Tibial nerve (tissue), 4 donors: ENCODE measurements around the gene WDR77. TPM values are rescaled to one million over a fixed set of nuclear protein-coding genes. Genes with fewer than 3 reads are reported as not detected.

Experiments
- DNase-seq, 2 donors: peaks; one replicate each; pipeline ENCODE4 v3.0.0-alpha.2; 2019; ENCODE audit warnings: low spot score in 2 of 2
- H3K27ac ChIP-seq, 4 donors: fragments of 200-600 bp; sonication (generic) in 3 of 4; one replicate each; pipeline ENCODE4 v1.5.1; 2017 to 2019; ENCODE audit warnings: mild to moderate bottlenecking in 1 of 4
- H3K27me3 ChIP-seq, 2 donors: fragments of 200-600 bp; sonication (generic) in 1 of 2; one replicate each; pipeline versions ENCODE4 v1.5.1 to v1.6.0; 2017 to 2019
- H3K36me3 ChIP-seq, 3 donors: fragments of 200-600 bp; sonication (generic); one replicate each; pipeline ENCODE4 v1.5.1; 2018 to 2019
- H3K4me1 ChIP-seq, 4 donors: fragments of 200-600 bp; sonication (generic) in 3 of 4; one replicate each; pipeline ENCODE4 v1.5.1; 2017 to 2019
- H3K4me3 ChIP-seq, 4 donors: fragments of 200-600 bp; sonication (generic) in 3 of 4; one replicate each; pipeline ENCODE4 v1.5.1; 2017 to 2019; ENCODE audit warnings: mild to moderate bottlenecking in 1 of 4, moderate library complexity in 1 of 4
- H3K9me3 ChIP-seq, 4 donors: fragments of 200-600 bp; sonication (generic) in 3 of 4; one replicate each; pipeline ENCODE4 v1.5.1; 2017 to 2019
- CTCF ChIP-seq, 5 experiments: fragments of 200-600 bp in 3 of 5; fragments of 450-650 bp in 2 of 5; sonication (generic) in 3 of 5; IDR thresholded peaks; one replicate each; pipeline ENCODE4 v1.5.1; 2016 to 2019; ENCODE audit warnings: antibody characterized with exemption in 5 of 5, mild to moderate bottlenecking in 3 of 5, moderate library complexity in 2 of 5
- EP300 ChIP-seq, 2 donors: sonication (generic); formaldehyde crosslinking; IDR thresholded peaks; one replicate each; pipeline ENCODE4 v1.6.1; 2017; ENCODE audit warnings: antibody characterized with exemption in 2 of 2, mild to moderate bottlenecking in 1 of 2
- POLR2A ChIP-seq, 2 donors: fragments of 450-650 bp; IDR thresholded peaks; one replicate each; pipeline ENCODE4 v1.6.1; 2017; ENCODE audit warnings: antibody characterized with exemption in 2 of 2, mild to moderate bottlenecking in 2 of 2, moderate library complexity in 2 of 2
- WGBS, 2 donors: methylation state at CpG; one replicate each; pipeline ENCODE4 v1.1.5; 2018; 5-methylcytosine and 5-hydroxymethylcytosine counted together
- total RNA-seq, 4 donors: library from RNA; depleted of rRNA; stranded (reverse); fragments of >200 nt; gene quantifications; one replicate each; pipeline ENCODE4 v1.1.0, GENCODE V29; 2016

WDR77 gene
- total RNA-seq, 4 donors from 2014 or later, result 20.8 to 38.1 (median 30.4) TPM

GRCh38 chr1:111471012-111471411, 22.0 kb upstream of the WDR77 start:
- whole genome bisulfite sequencing, 2 donors, result 63 to 66% methylated on average over 3 of the region's 3 CpGs
- H3K4me1 ChIP-seq, result peaks cover 0 to 7% (median 3%) of the 10 kb centered on the region in 4 donors
- H3K9me3 ChIP-seq, result no peaks in the 10 kb centered on the region
- H3K4me3 ChIP-seq, result no peak overlapping the region
- H3K27me3 ChIP-seq, result no peaks in the 10 kb centered on the region
- peak overlapping the region in 2 of 4 donors; percentile 61 to 67 for H3K27ac ChIP-seq
- H3K36me3 ChIP-seq, result peaks cover 0 to 65% (median 0%) of the 10 kb centered on the region in 3 donors
- no peak for TF ChIP-seq POLR2A (IDR thresholded peaks at IDR 0.05)
- no peak for TF ChIP-seq CTCF (IDR thresholded peaks at IDR 0.05)
- peak in 1 of 2 donors; percentile 63 for TF ChIP-seq EP300 (IDR thresholded peaks at IDR 0.05)
- no peak for DNase-seq

- peaks cover 0 to 7% (median 3%) of the 10 kb centered on the region in 4 donors for H3K4me1 ChIP-seq
- peak overlapping the region in 2 of 4 donors; percentile 61 to 67 for H3K27ac ChIP-seq
- no peak for TF ChIP-seq CTCF (IDR thresholded peaks at IDR 0.05)
- TF ChIP-seq POLR2A (IDR thresholded peaks at IDR 0.05), result no peak
- TF ChIP-seq EP300 (IDR thresholded peaks at IDR 0.05), result no peak
- no peaks in the 10 kb centered on the region for H3K27me3 ChIP-seq
- H3K9me3 ChIP-seq, result no peaks in the 10 kb centered on the region
- H3K36me3 ChIP-seq, result peaks cover 0 to 69% (median 0%) of the 10 kb centered on the region in 3 donors
- WGBS, 2 donors, result 88 to 94% methylated on average over 5 of the region's 5 CpGs
- DNase-seq, result no peak
- no peak overlapping the region for H3K4me3 ChIP-seq
Measured at GRCh38 chr1:111470596-111470995, 21.5 kb upstream of the WDR77 start.

GRCh38 chr1:111469539-111469938, 20.5 kb upstream of the WDR77 start:
- TF ChIP-seq POLR2A (IDR thresholded peaks at IDR 0.05), result no peak
- no peak for TF ChIP-seq CTCF (IDR thresholded peaks at IDR 0.05)
- no peak for TF ChIP-seq EP300 (IDR thresholded peaks at IDR 0.05)
- H3K4me1 ChIP-seq, result peaks cover 0 to 6% (median 3%) of the 10 kb centered on the region in 4 donors
- no peak overlapping the region for H3K27ac ChIP-seq
- H3K36me3 ChIP-seq, result peaks cover 0 to 79% (median 0%) of the 10 kb centered on the region in 3 donors
- no peak for DNase-seq
- no peak overlapping the region for H3K4me3 ChIP-seq
- no peaks in the 10 kb centered on the region for H3K9me3 ChIP-seq
- H3K27me3 ChIP-seq, result no peaks in the 10 kb centered on the region

- TF ChIP-seq EP300 (IDR thresholded peaks at IDR 0.05) (no peak), POLR2A (IDR thresholded peaks at IDR 0.05) (no peak), CTCF (IDR thresholded peaks at IDR 0.05) (no peak)
- Histone ChIP-seq H3K27ac (no peak overlapping the region), H3K27me3 (no peaks in the 10 kb centered on the region), H3K36me3 (peaks cover 0 to 82% (median 0%) of the 10 kb centered on the region in 3 donors), H3K9me3 (no peaks in the 10 kb centered on the region), H3K4me1 (peaks cover 0 to 6% (median 0%) of the 10 kb centered on the region in 4 donors), H3K4me3 (no peak overlapping the region)
- DNase-seq, result no peak
Measured at GRCh38 chr1:111468717-111469100, 19.7 kb upstream of the WDR77 start.

DNA sequence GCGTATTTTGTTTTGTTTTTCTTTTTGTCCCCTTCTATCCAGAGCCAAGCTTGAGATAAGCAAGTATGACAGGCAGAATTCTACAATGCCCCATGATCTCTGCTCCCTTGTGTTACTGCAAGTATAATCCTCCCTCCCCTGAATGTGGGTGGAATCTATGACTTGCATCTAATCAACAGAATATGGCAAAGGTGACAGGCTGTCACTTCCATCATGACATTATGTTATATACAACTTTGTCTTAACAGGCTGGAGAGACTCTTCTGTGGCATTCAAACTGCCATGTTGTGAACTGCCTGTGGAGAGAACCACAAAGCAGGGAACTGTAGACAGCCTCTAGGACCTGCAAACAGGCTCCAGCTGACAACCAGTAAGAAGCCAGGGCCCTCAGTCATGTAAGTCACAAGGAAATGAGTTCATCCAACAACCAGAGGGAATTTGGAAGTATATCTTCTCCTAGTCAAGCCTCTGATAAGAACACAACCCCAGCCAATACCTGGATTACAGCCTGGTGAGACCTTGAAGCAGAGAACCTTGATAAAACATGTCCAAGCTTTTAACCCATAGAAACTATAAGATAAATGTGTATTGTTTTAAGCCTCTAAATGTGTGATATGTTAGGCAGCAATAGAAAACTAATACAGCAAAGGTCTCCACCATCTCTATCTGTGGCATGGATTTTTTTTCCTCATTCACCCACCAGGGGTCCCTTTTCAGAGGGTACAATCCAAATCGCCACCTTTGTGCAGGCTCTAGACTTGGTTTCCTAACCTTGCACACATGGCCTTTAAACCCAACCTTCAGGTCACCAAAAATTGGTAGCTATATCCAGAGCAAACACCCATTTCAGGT, 19.0 kb upstream of the WDR77 start:
- Histone ChIP-seq H3K4me1 (peaks cover 0 to 6% (median 0%) of the 10 kb centered on the region in 4 donors), H3K36me3 (peaks cover 0 to 88% (median 0%) of the 10 kb centered on the region in 3 donors), H3K27ac (no peak overlapping the region), H3K27me3 (no peaks in the 10 kb centered on the region), H3K4me3 (no peak overlapping the region), H3K9me3 (no peaks in the 10 kb centered on the region)
- TF ChIP-seq EP300 (IDR thresholded peaks at IDR 0.05) (no peak), POLR2A (IDR thresholded peaks at IDR 0.05) (no peak), CTCF (IDR thresholded peaks at IDR 0.05) (no peak)
- DNase-seq, result no peak
- 85 to 92% methylated on average over 2 of the region's 2 CpGs for WGBS, 2 donors
